ENCODE data around the gene IRGQ.

GRCh38 chr19:43586346-43586745 lies 9.6 kb downstream of the IRGQ start:
- TF ChIP-seq CTCF (conservative IDR thresholded peaks at IDR 0.05) (no peak), ZFX (IDR thresholded peaks at IDR 0.05) (no peak)
